ENCODE data around the gene PDE4D. TPM values are rescaled to one million over a fixed set of nuclear protein-coding genes. Genes with fewer than 3 reads are reported as not detected.

PDE4D gene
- total RNA-seq, 1 donor from 2014 or later = 6.8 TPM

- DNase-seq (ENCODE audit: low read depth) (peak; percentile 60), FAIRE-seq (no peak)
- Histone ChIP-seq H3K36me3 (ENCODE audit: control insufficient read depth, insufficient read depth, low read length) (no peaks in the 10 kb centered on the region), H3K27me3 (ENCODE audit: control insufficient read depth, insufficient read depth, low read length) (no peaks in the 10 kb centered on the region), H3K4me3 (ENCODE audit: low read depth, low read length) (no peak overlapping the region)
- no peak for TF ChIP-seq CTCF (IDR thresholded peaks at IDR 0.05; ENCODE audit: insufficient read depth, low read length, severe bottlenecking)
Measured at GRCh38 chr5:59483971-59484472, 409.5 kb downstream of the PDE4D start.

- FAIRE-seq (no peak), DNase-seq (ENCODE audit: low read depth) (no peak)
- H3K4me3 ChIP-seq (ENCODE audit: low read depth, low read length) = no peak overlapping the region
- TF ChIP-seq CTCF (IDR thresholded peaks at IDR 0.05; ENCODE audit: insufficient read depth, low read length, severe bottlenecking) = no peak
- H3K36me3 ChIP-seq (ENCODE audit: control insufficient read depth, insufficient read depth, low read length) = no peaks in the 10 kb centered on the region
- H3K27me3 ChIP-seq (ENCODE audit: control insufficient read depth, insufficient read depth, low read length) = no peaks in the 10 kb centered on the region
Measured at GRCh38 chr5:59479086-59479485, 414.4 kb downstream of the PDE4D start.

GRCh38 chr5:59474324-59474723 lies 419.2 kb downstream of the PDE4D start:
- Histone ChIP-seq H3K36me3 (ENCODE audit: control insufficient read depth, insufficient read depth, low read length) (no peaks in the 10 kb centered on the region), H3K4me3 (ENCODE audit: low read depth, low read length) (no peak overlapping the region), H3K27me3 (ENCODE audit: control insufficient read depth, insufficient read depth, low read length) (no peaks in the 10 kb centered on the region)
- no peak for FAIRE-seq
- TF ChIP-seq CTCF (IDR thresholded peaks at IDR 0.05; ENCODE audit: insufficient read depth, low read length, severe bottlenecking) = no peak
- peak; percentile 40 for DNase-seq (ENCODE audit: low read depth)

- FAIRE-seq (no peak), DNase-seq (ENCODE audit: low read depth) (no peak)
- H3K4me3 ChIP-seq (ENCODE audit: low read depth, low read length) = no peak overlapping the region
- no peak for TF ChIP-seq CTCF (IDR thresholded peaks at IDR 0.05; ENCODE audit: insufficient read depth, low read length, severe bottlenecking)
- no peaks in the 10 kb centered on the region for H3K36me3 ChIP-seq (ENCODE audit: control insufficient read depth, insufficient read depth, low read length)
- H3K27me3 ChIP-seq (ENCODE audit: control insufficient read depth, insufficient read depth, low read length) = no peaks in the 10 kb centered on the region
Measured at GRCh38 chr5:59473611-59474010, 419.9 kb downstream of the PDE4D start.

GRCh38 chr5:59471463-59471862 lies 422.1 kb downstream of the PDE4D start:
- DNase-seq (ENCODE audit: low read depth) (peak; percentile 7), FAIRE-seq (no peak)
- H3K27me3 ChIP-seq (ENCODE audit: control insufficient read depth, insufficient read depth, low read length) = no peaks in the 10 kb centered on the region
- H3K4me3 ChIP-seq (ENCODE audit: low read depth, low read length) = no peak overlapping the region
- H3K36me3 ChIP-seq (ENCODE audit: control insufficient read depth, insufficient read depth, low read length) = peaks cover 2% of the 10 kb centered on the region
- TF ChIP-seq CTCF (IDR thresholded peaks at IDR 0.05; ENCODE audit: insufficient read depth, low read length, severe bottlenecking) = no peak

GRCh38 chr5:59467969-59468368 lies 425.6 kb downstream of the PDE4D start:
- H3K4me3 ChIP-seq (ENCODE audit: low read depth, low read length) = no peak overlapping the region
- FAIRE-seq (no peak), DNase-seq (ENCODE audit: low read depth) (no peak)
- H3K27me3 ChIP-seq (ENCODE audit: control insufficient read depth, insufficient read depth, low read length) = no peaks in the 10 kb centered on the region
- H3K36me3 ChIP-seq (ENCODE audit: control insufficient read depth, insufficient read depth, low read length) = peaks cover 2% of the 10 kb centered on the region
- no peak for TF ChIP-seq CTCF (IDR thresholded peaks at IDR 0.05; ENCODE audit: insufficient read depth, low read length, severe bottlenecking)

All from bronchial epithelial cell (primary cell).